ENCODE results near the gene PTGR1.

DNA sequence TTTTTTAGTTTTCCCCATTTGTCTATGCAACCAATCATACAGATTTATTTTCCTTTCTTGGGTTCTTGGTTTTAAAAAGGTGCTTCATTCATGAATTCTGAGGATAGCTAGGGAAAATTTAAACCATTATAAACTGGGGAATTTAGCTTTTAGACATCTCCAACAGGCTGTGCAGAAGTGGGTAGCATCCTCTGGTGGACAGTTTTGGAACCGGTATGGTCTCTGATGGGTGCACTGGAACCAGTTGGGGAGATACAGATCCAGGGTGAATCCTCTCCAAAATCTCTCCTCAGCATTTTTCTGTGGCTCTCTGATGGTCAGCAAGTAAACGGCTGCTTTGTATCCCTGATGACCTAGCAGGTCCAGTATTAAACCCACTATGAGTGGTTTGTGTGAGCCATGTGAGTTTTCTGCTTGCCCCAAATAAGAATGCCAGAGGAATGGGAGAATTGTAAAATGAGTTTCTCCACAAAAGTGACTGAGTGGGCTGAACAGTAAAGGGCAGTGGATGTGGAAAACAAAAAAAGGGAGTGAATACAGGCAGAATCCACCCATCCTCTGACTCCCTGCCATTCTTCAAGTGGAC, 22.5 kb upstream of the PTGR1 start:
- TF ChIP-seq, protein P1, sequence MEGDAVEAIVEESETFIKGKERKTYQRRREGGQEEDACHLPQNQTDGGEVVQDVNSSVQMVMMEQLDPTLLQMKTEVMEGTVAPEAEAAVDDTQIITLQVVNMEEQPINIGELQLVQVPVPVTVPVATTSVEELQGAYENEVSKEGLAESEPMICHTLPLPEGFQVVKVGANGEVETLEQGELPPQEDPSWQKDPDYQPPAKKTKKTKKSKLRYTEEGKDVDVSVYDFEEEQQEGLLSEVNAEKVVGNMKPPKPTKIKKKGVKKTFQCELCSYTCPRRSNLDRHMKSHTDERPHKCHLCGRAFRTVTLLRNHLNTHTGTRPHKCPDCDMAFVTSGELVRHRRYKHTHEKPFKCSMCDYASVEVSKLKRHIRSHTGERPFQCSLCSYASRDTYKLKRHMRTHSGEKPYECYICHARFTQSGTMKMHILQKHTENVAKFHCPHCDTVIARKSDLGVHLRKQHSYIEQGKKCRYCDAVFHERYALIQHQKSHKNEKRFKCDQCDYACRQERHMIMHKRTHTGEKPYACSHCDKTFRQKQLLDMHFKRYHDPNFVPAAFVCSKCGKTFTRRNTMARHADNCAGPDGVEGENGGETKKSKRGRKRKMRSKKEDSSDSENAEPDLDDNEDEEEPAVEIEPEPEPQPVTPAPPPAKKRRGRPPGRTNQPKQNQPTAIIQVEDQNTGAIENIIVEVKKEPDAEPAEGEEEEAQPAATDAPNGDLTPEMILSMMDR (conservative IDR thresholded peaks at IDR 0.05 in 1 of 2, IDR thresholded peaks at IDR 0.05 in 1 of 2; ENCODE audit: extremely low read depth in 1 of 2, insufficient read depth in 1 of 2, low read depth in 1 of 2, low read length in 2 of 2) = peak; percentile 80 to 86
- TF ChIP-seq EZH2 (IDR thresholded peaks at IDR 0.05; ENCODE audit: borderline replicate concordance, low read length) = no peak
